NCI-H1930 (cell line): ENCODE results near the gene POLG2.

Experiments used
- DNase-seq, 2 experiments: peaks; one replicate each; lab custom pipeline; 2025; lab: John Stamatoyannopoulos, UW

POLG2 gene

DNA sequence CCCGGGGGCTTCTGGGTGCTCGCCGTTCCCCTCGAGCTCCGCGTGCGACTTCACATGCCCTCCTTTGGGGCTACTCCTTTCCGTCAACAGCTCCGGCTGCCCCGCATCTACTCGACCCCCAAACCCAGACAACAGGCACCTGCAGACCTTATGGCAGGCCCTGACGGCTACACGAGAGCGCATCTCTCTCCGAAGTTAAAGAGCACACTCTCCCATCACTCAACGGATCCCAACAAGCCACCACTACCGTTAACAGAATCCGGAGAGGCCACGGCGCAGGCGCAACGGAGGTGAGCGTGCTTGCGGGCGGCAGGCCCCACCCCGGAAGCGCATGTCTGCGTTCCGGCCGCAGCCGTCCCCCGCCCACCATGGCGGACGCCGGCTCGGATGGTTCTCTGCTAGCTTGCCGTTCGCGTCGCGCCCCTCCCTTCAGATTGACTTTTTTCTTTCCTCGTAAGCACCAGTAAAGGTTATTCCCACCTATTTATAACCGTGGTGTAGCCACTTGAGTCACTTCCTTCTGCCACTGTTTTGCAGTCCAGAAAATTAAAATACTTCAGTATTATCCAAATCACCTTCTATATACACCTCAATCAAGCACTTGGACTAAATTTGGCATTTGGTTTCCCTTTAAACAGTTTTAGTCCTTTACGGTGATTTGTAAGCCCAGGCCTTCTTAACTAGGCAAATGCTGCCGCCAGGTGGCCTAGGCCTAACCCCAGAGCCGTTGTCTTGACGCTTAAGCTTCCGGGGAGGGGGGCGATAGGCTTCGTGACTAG is at the start of gene POLG2:
POLG2 (minus strand) TSS at position 269 of the 779 bp plus-strand sequence; CDS start at position 183, 86 bp downstream.
- DNase-seq: peak; percentile 71 to 83

DNA sequence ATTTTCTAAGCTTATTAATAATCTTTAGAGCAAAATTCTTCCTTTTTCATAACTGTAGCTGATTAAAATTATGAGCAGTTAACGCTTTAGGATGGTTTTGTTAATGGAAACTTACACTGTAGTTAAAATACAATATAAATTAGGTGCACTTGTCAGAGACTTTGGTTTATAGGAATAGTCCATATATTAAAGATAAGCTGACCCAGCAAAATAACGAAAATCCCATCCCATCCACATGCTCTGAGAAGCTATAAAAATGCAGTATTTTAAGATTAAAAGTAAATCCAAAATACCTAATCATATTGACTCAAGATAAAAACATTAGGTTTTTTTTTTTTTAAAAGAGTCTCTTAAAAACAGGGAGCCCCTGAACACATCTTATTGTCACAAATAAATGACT is 47.9 kb upstream of the POLG2 start:
- no peak for DNase-seq

DNA sequence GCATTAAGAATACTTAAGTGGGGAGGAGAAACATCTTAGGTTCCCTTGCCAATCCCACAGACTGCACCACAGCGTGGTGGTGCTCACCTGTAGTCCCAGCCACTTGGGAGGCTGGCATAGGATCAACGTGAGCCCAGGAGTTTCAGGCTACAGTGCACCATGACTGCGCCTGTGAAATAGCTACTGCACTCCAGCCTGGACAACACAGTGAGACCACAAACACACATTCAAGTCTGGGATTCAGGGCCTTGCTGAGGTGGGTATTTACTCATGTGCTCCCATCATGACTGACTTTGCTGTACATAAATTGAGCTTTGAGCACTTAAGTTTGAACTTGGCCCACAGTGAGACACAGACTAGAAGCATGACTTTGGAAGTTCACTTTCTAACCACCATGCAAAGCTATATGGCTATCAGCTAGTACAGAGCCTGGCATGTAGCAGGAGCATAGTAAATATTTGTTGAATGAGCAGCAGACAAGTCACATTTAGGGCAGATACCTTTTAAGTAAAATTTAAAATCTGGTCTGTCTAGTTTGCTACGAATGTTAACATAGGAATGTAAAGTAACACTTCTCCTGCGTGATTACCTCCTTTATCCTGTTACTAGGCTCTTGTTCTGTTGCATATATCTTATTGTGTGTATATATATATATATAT is 43.4 kb upstream of the POLG2 start:
- DNase-seq: no peak

DNA sequence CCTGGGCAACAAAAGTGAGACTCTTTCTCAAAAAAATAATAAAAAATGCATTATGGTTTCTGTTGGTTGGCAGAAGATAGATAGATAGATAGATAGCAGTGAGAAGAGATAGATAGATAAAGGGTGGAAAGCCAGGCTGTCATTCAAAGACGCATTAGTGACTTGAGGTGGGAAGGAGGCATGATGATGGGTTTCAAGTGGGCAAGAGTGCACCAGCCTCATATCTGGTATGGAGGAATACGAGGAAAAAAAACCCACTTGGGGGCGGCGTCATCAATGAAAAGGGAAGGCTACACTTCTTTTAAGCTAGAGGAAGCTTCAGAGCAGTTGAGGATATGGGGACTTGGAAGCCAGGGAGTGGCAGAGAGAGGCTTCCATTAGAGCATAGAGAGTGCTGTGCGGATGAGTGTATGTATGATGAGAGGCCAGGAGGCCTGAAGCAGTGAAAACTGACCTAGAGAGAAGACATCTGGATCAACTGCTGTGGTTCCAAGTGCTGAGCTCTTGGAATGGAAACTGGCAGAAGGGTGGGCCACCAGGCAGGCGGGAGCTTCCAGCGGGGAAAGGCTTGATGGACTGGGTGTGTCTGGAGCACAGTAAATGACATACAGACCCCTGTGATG is 41.8 kb upstream of the POLG2 start:
- DNase-seq: no peak

DNA sequence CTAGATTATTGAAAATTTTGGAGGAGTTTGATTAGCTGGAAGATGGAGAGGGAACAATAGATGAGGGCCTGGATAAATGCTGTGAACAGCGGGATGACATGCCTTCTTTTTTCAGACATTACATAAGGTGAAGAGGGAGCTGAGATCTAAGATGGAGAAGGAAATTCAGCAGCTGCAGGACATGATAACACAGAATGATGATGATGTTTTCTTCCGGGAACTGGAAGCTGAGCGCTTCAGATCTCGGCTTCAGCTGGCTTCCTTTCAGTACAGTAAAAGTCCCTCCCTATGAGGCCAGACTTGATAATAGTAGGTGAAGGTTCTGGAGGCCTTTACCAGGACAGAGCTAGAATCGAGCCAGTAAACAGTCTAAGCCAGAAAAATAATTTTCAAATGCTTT is 40.6 kb upstream of the POLG2 start:
- no peak for DNase-seq

DNA sequence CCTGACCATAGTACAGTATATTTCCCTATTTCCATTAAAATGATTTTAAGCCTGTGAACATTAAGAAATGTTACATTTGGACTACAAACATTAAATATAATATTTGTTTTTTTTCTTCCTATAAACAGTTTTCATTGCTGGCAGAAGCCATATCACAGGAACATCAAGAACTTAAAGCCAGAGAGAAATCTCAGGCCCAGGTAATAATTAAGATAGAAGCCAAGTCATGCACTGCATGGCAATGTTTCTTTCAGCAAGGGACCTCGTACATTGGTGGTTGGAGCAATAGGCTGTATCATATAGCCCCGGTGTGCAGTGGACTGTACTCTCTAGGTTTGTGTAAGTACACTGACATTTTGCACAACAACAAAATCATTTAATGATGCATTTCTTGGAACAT is 40.1 kb upstream of the POLG2 start:
- DNase-seq: no peak

DNA sequence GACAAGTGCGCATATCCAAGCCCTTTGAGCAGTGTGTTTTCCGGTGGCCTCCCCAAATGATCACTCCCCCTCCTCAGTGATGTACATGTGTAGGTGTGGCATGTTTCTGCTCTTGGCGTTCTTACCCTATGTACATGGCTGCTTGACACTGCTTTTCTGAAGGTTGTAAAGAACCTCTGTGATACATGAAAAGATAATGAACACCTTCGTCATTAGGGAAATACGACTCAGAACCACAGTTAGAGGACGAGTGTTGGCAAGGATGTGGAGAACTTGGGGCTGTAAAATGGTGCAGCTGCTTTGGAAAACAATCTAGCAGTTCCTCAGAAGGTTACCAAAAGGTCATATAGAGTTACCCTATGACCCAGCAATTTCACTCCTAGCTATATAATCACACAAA is 38.5 kb upstream of the POLG2 start:
- DNase-seq: no peak

DNA sequence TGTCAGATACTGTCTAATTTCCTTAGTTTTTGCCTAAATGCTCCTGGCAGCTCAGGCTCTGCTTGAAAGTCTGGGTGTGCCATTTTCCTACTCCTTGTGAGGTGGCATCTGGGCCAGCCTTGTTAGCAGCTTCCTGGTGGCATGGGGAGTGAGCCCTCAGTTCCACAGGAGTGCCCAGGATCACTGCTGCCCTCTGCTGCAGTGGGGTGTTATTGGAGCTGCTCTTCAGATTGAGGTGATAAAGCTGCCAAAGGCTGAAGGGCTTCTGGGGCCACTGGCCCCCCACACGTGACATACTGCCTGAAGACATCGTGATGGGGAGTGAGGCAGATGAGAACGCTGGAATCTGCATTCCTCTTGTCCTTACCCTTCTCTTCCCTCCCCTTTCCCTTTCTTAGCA is 37.3 kb upstream of the POLG2 start:
- no peak for DNase-seq

DNA sequence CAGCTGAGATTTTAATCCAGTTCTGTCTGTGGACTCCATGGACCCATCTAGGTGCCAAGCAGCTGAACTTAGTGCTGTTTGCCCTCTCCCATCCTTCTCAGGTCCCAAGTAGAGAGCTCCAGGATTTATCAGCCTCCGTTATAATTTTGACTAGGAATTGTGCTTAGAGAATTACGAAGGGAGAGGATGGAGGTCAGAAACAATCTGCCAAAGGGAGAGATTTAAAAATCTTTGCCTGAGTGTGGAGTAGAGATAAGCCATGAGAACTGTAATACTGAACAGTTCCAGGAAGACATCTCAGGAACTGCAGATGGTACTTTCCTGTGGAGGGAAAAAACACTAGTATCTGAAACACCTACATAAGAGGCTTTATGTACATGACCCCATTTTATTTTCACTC is 36.9 kb upstream of the POLG2 start:
- DNase-seq: no peak

DNA sequence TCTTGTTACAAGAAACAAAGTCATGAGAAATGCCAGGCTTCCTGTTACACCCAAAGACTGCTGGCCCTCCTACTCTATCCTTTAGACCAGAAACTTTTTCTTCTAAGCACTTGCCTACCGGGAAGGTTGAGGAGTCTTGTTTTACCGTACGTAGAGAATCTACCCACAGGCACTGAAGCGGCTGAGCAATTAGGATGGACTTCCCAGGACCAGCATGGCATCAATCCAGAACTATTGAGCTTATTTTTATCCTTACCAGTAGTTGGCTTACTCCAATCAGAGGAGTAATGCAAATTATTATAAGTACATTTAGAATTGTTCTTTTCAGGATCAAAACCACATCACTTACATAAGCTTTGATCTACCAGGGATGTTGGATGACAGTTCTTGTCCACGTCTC is 35.6 kb upstream of the POLG2 start:
- no peak for DNase-seq

DNA sequence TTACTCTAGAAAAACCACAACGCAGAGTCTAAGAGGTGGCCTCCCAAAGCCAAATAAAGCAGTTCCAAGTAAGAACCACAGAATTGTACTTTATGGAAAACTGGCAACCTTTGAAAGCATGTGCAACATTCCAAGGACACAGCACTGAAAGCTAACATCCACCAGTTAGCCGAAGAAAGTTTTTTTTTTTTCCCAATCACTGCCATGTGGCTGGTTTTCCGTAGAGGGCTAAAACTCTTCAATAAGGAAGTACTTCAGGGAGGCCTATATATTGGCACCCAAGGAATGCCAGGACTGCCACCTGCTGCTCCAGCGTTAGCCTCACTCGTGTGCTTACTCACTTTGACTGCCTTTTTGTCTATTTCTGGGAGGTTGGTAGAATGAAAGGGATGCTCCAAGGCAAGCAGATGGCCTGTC is 35.1 kb upstream of the POLG2 start:
- DNase-seq: no peak

DNA sequence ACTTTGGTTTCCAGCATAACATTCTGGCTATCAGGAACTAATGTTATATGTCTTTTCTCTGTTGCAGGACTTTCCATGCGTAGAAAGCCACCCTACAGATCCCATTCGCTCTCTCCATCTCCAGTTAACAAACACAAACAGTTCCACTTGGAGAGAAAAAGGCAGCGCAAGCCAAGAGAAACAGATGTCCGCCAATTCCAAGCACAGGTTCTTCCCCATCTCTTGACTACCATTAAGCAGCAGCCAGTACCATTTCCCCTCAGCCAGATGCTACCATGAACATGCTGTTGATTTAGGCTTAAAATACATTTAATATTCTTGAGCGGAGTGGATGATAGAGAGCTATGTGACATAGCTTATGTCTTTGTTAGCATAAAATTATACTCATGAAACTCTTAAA is 32.4 kb upstream of the POLG2 start:
- no peak for DNase-seq

DNA sequence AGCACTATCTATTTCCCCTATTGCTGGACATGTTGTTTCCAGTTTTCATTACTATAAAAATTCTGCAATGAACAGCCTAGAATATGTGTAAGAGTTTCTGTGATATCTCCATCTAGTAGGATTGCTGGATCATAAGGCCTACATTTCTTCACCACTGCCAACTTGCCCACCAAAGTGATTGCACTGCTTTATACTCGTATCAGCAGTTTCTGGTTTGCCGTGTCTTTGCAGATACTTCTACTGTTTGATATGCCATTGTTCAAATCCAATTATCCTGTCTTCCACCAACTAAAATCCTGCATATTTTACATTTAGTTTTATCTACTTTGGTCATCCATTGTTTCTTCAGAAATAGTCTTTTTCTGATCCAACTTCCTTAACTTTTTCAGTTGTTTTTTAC is 31.1 kb upstream of the POLG2 start:
- no peak for DNase-seq

DNA sequence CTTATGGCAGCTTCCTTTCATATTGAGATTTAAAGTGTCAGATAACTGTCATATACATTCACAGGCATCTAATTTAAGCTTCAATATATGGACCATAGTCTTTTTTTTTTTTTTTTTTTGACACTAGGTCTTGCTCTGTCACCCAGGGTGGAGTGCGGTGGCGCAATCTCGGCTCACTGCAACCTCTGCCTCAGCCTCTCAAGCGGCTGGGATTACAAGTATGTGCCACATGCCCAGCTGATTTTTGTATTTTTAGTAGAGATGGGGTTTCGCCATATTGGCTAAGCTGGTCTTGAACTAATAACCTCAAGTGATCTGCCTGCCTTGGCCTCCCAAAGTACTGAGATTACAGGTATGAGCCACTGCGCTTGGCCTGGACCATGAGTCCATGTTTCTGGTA is 23.5 kb upstream of the POLG2 start:
- DNase-seq: no peak

DNA sequence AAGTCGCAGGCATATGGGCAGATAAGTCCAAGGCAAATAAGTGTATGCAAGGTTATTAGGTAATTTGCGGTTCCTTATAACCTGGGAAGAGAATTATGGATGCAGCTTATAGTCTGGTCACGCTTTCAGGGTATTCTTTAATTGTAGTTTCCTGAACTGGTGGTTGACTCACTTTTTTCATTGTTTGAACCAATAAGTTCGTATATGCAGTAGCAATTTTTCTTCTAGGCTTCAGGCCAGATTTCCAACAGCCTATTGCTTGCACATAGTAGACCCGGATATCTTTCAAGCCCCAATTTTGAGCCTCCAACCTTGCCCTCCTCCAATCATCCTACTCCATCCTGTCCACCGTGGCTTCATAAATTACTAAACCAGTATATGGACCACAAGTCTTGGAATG is 22.7 kb upstream of the POLG2 start:
- DNase-seq: no peak

DNA sequence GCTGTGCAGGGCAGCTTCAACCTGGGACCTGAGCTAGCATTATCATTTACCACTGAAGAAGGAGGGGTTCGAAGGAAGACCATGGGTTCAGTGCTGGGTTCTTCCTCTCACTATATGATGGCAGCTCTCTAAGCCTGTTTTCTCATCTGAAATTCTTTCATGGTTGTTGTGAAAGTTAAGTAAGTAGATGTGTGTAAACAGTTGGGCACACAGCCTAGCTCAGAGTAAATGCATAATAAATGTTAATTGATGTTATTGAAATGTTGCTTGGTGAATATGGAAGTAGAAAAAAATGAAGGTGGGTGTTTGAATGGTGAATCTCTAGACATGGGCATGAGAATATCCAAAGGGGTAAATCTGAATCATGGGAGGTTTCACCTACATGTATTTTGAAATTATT is 19.0 kb upstream of the POLG2 start:
- no peak for DNase-seq

DNA sequence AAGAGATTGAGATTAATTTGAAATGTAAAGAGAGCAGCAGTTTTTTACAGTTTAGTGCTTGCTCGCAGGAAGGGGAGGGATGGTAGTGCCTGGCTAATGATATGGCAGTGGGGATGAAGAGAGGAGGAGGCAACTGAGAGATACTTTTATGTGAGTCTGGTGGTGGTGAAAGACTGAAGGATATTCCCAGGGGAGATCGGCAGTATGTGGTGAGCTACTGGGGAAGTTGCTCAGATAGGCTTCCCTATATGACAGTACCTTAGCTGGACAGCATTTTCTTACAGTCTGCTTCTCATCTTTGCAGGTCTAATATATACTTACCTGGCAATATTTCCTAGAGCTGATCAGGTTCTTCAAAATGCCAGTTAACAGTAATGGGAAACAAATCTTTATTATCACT is 18.6 kb upstream of the POLG2 start:
- no peak for DNase-seq

DNA sequence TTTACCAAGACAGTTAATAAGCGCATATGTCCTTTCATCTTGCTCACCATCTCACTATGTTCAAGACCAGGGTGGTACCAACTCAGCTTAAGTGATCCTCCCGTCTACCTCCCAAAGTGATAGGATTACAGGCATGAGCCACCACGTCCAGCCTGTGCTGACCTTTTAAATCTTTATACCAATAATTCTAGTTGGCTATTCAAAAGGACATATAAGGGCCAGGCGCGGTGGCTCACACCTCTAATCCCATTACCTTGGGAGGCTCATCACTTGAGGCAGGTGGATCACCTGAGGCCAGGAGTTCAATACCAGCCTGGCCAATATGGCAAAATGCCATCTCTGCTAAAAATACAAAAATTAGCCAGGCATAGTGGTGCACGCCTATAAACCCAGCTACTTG is 12.3 kb upstream of the POLG2 start:
- no peak for DNase-seq

DNA sequence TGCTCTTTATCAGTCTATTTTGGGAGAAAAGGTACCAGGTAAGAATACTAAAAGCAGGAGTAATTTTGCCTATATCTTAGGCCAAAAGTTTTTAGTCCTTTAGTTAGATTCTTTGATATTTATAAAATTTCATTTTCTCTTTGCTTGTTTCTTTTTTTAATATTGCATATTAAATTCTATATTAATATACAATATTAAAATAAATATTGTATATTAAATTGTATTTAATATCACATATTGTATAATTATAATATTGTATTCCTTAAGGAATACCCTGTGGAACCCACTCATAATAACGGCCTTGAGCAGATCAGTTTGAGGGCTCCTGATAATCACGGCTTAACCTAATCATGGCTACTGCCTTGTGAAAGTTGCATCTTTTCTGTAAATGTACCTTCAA is 11.8 kb upstream of the POLG2 start:
- no peak for DNase-seq

DNA sequence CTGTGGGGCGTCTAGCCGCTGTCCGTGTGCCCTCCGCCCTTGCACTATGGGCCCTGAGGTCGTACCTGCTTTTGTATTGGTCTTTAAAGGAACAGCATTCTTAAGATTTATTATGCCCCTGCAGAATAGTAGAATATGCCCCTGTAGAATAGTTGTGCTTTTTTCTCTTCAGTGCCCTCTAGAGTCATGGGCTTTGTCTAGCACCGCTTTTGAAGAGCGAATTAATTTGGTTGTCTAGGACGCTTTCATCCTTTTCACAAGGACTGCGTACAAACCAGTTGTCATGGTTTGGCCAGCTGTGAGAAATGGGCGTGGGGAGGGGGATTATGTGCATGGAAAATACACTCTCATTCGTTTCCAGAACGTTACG is 10.5 kb upstream of the POLG2 start:
- peak; percentile 4 to 15 for DNase-seq

DNA sequence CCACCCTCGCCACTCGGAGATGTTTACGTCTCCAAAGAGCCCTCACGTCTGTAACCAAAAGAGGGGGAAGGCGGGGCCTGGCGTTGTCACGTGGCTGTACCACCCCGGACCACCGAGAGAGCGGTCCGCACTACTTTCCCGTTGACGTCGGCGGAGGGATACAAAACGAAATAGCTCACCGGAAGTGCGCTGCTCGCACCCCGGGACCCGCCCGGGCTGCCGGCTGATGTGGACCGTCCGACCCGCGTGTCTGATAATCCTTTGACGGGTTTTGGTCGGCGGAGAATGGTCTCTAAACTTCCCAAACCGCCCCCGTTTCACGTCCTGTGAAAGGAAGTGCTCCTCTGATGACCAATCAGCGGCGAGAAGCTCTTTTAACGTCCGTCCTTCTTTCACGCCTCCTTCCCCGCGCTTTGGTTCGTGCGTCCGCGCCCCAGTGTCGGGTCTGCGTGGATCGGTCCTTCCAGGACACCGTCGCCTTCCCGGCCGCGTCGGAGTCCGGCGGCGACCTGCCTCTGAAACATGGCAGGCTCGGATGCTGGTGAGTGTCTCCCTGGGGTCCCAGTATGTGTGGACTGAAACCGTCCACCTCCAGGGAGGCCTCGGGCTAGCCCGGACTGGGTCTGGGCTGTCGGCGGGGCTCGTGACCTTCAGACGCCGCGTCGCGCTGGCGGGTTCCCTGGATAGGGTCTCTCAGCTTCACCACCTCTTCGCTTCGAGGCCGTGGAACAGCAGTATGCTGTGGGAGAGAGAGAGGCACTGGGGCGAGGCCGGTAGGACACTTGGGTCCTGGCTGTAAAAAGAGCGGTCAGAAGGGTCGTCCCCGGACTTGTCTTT is 9.9 kb upstream of the POLG2 start, which contains the start of gene CEP95:
CEP95 (plus strand) TSS at position 402 of the 837 bp plus-strand sequence; CDS start at position 523, 121 bp downstream.
- peak; percentile 86 to 87 for DNase-seq

DNA sequence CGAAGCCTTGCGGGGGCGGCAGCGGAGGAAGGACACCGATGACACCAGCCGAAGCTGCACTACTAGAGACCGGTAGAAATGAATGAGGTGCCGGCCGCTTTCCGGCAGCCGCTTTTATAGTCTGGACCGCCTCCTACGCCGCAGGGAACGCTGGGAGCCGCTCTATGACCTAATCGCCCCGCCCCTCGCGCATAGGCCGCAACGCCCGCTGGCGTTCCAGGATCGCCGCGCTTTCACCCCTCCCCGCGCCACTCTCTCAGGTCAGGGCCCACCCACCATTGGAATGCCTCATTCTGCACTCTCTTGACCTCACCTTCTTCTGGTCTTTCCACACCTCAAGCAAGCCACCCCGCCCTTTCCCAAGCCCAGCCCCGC is 9.3 kb upstream of the POLG2 start, which contains the start of gene DDX5:
DDX5 (minus strand) TSS at position 89 of the 375 bp plus-strand sequence. CDS start 170 bp downstream, outside the sequence.
- peak; percentile 86 to 87 for DNase-seq
